Caki2 (cell line): ENCODE results near the gene KCNJ14. TPM values are rescaled to one million over a fixed set of nuclear protein-coding genes. Genes with fewer than 3 reads are reported as not detected.

Experiments
- DNase-seq: peaks from one replicate; pipeline ENCODE4 v3.0.0-alpha.2; 2015; ENCODE audit warnings: low read depth
- in situ Hi-C: cut with HindIII; loops from 2 replicates; pipeline ENCODE4 v1.10.0; 2016; ENCODE audit warnings: low sequenced_read_pairs, low pct_unique_long_range_greater_than_20kb, mixed read lengths
- total RNA-seq: library from RNA; depleted of rRNA; stranded (reverse); fragments of >200 nt; shearing (Covaris generic); gene quantifications from 2 replicates; pipeline ENCODE4 v1.2.3, GENCODE V29; 2014; ENCODE audit warnings: low replicate concordance

KCNJ14 gene
- total RNA-seq, 1 experiment from 2014 or later: 0.37 TPM

GRCh38 chr19:48466561-48467325, 11.4 kb downstream of the KCNJ14 start:
- in situ Hi-C loops: no loop called here
- peak; percentile 71 for DNase-seq

GRCh38 chr19:48468772-48469288, 13.5 kb downstream of the KCNJ14 start:
- in situ Hi-C loops: no loop called here
- peak; percentile 100 for DNase-seq

GRCh38 chr19:48469289-48469881, 14.0 kb downstream of the KCNJ14 start, which contains the start of gene CYTH2:
Gene CYTH2 (plus strand): TSS chr19:48469369. CDS start chr19:48469508, 139 bp downstream.
- DNase-seq: no peak
- in situ Hi-C loops: no loop called here

GRCh38 chr19:48469934-48470680, 14.7 kb downstream of the KCNJ14 start:
- in situ Hi-C loops: no loop called here
- no peak for DNase-seq

- no peak for DNase-seq
- in situ Hi-C loops: no loop called here
Observed at GRCh38 chr19:48470856-48471255, 15.5 kb downstream of the KCNJ14 start.

- DNase-seq: no peak
- in situ Hi-C loops: no loop called here
Observed at GRCh38 chr19:48471836-48472235, 16.5 kb downstream of the KCNJ14 start.

GRCh38 chr19:48473161-48473966, 18.0 kb downstream of the KCNJ14 start:
- no peak for DNase-seq
- in situ Hi-C loops: no loop called here

GRCh38 chr19:48474084-48474592, 18.8 kb downstream of the KCNJ14 start:
- no peak for DNase-seq
- in situ Hi-C loops: no loop called here

GRCh38 chr19:48475369-48476068, 20.1 kb downstream of the KCNJ14 start:
- in situ Hi-C loops: no loop called here
- no peak for DNase-seq

GRCh38 chr19:48476176-48476575, 20.8 kb downstream of the KCNJ14 start:
- no peak for DNase-seq
- in situ Hi-C loops: no loop called here

- in situ Hi-C loops: no loop called here
- DNase-seq: no peak
Observed at GRCh38 chr19:48477067-48477685, 21.8 kb downstream of the KCNJ14 start.

GRCh38 chr19:48477698-48478338, 22.4 kb downstream of the KCNJ14 start:
- no peak for DNase-seq
- in situ Hi-C loops: no loop called here

GRCh38 chr19:48478339-48479256, 23.2 kb downstream of the KCNJ14 start:
- no peak for DNase-seq
- in situ Hi-C loops: no loop called here

- in situ Hi-C loops: no loop called here
Observed at GRCh38 chr19:48479686-48480085, 24.3 kb downstream of the KCNJ14 start.

GRCh38 chr19:48480183-48480557, 24.8 kb downstream of the KCNJ14 start:
- in situ Hi-C loops: no loop called here
- no peak for DNase-seq

More at GRCh38 chr19:48479686-48480085, 24.3 kb downstream of the KCNJ14 start:
- no peak for DNase-seq
